ENCODE data around the gene NPHS1. TPM values are rescaled to one million over a fixed set of nuclear protein-coding genes. Genes with fewer than 3 reads are reported as not detected.
A peak's percentile ranks its signal among the peaks of the same experiment; 100 is the strongest.

The NPHS1 gene
- total and polyA plus RNA-seq, 2 of the 8 experiments (the other 6 are each of a cell fraction or from before 2014, with no cell fraction given): 1.3 to 1.4 TPM

DNA sequence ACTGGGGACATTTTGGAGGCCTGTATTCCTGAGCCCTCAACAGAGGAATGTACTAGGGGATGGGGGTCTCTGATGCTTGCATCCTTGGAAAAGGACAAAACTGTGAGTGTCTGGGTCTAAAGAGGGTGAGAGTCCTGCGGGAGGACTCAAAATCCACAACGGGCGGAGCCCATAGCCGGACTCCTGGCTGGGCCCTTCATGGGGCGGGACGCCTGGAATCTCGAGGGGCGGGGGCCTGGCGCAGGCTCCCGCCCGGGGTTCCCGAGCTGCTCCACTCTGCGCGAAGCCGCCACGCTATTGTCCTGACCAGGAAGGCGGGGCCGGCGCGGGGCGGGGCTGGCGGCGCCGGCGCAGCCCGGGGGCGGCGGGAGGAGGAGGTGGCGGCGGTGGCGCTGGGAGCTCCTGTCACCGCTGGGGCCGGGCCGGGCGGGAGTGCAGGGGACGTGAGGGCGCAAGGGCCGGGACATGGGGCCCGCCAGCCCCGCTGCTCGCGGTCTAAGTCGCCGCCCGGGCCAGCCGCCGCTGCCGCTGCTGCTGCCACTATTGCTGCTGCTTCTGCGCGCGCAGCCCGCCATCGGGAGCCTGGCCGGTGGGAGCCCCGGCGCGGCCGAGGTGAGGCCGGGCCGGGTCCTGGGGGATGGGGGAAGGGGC lies 16.0 kb upstream of the NPHS1 start, which contains the start of gene APLP1:
APLP1 (plus strand) TSS at position 403 of the 651 bp plus-strand sequence; CDS start at position 466, 63 bp downstream.
- H3K79me1 ChIP-seq (ENCODE audit: low read depth, low read length): no peaks in the 10 kb centered on the region
- 2% methylated on average over 24 of the region's 60 CpGs; no CpG with 5 or more reads in 1 of the 2 experiments for WGBS, 2 experiments (ENCODE audit: extremely low coverage in 1 of 2, insufficient coverage in 1 of 2, insufficient read length in 1 of 2, insufficient replicate concordance in 2 of 2, low coverage in 1 of 2, low lambda C conversion rate in 2 of 2, missing lambda C conversion rate in 1 of 2)
- no peak within 1 kb of the TSS; the same call in 1 of the 2 replicates for H4K8ac ChIP-seq (ENCODE audit: extremely low read depth, insufficient read depth, low read length)
- 0 out of 2 replicates have a peak within 1 kb of the TSS, but pooled peaks have one; percentile 61 for H2AFZ ChIP-seq (ENCODE audit: low read length)
- no peak within 1 kb of the TSS for H2BK12ac ChIP-seq (ENCODE audit: low read depth, low read length)
- ChIA-PET POLR2A (ENCODE audit: partially characterized antibody) (interaction anchor here (1.9 to 2.7 kb wide), 4 partner anchors 12 to 128 kb away, joined by 6 to 19 read pairs (median 9); partner anchors contain the start of gene KIRREL2), CTCF (ENCODE audit: partially characterized antibody) (interaction anchor here (0.5 to 3.2 kb wide), 4 partner anchors 12 to 174 kb away, joined by 3 to 15 read pairs (median 3); partner anchors contain the start of genes KIRREL2 and SYNE4)
- H4K20me1 ChIP-seq (replicated peaks in 1 of 2; ENCODE audit: control insufficient read depth in 1 of 2, insufficient read depth in 2 of 2, low read length in 2 of 2): peaks cover 0 to 2% of the 10 kb centered on the region in 2 experiments
- peak within 1 kb of the TSS; percentile 79 for H3K18ac ChIP-seq (ENCODE audit: extremely low read depth, low read length)
- no peak within 1 kb of the TSS for H2AK5ac ChIP-seq (ENCODE audit: low read depth, low read length)
- H3K4me3 ChIP-seq (ENCODE audit: extremely low read depth in 1 of 4, insufficient read depth in 2 of 4, low read depth in 3 of 4, low read length in 4 of 4): peak within 1 kb of the TSS; percentile 37 to 64 (median 53)
- no peak within 1 kb of the TSS for H3K9ac ChIP-seq (replicated peaks in 1 of 4; ENCODE audit: extremely low read depth in 1 of 4, low read depth in 3 of 4, low read length in 3 of 4)
- DNase-seq (ENCODE audit: low read depth in 1 of 2, low spot score in 2 of 2) (peak in 1 of 2 experiments; percentile 84), FAIRE-seq (no peak)
- H3K36me3 ChIP-seq (ENCODE audit: control insufficient read depth in 2 of 4, insufficient read depth in 4 of 4, low read length in 3 of 4): no peaks in the 10 kb centered on the region
- H2BK15ac ChIP-seq (ENCODE audit: low read length): 0 out of 2 replicates have a peak within 1 kb of the TSS, but pooled peaks have one; percentile 46
- H2BK5ac ChIP-seq (ENCODE audit: low read depth, low read length): no peak within 1 kb of the TSS
- H3K23me2 ChIP-seq (ENCODE audit: low read depth, low read length): peaks cover 9% of the 10 kb centered on the region; the same call in 1 of the 2 replicates
- H3K56ac ChIP-seq (replicated peaks; ENCODE audit: insufficient read length, low read depth, low read length): no peak within 1 kb of the TSS
- H3K4me1 ChIP-seq (replicated peaks in 1 of 4; ENCODE audit: control insufficient read depth in 3 of 4, insufficient read depth in 4 of 4, low read length in 3 of 4): peaks cover 0 to 12% (median 8%) of the 10 kb centered on the region in 4 experiments; a peak in 5 of 7 replicates
- no peaks in the 10 kb centered on the region for H3K79me2 ChIP-seq (ENCODE audit: control insufficient read depth in 1 of 2, insufficient read depth in 2 of 2, low read length in 2 of 2)
- no peak within 1 kb of the TSS for H2BK20ac ChIP-seq (ENCODE audit: low read length)
- no peaks in the 10 kb centered on the region for H3K9me3 ChIP-seq (ENCODE audit: insufficient read depth in 2 of 2, low read depth in 1 of 2, low read length in 1 of 2)
- H3K23ac ChIP-seq (ENCODE audit: insufficient read length): no peak within 1 kb of the TSS
- no peak within 1 kb of the TSS for H2BK120ac ChIP-seq (replicated peaks; ENCODE audit: low read depth, low read length)
- no peak within 1 kb of the TSS for H4K91ac ChIP-seq (replicated peaks; ENCODE audit: insufficient read length, low read length)
- H3K4me2 ChIP-seq (ENCODE audit: insufficient read depth in 1 of 2, low read depth in 2 of 2, low read length in 2 of 2): peak within 1 kb of the TSS; percentile 93 to 96
- H4K5ac ChIP-seq (ENCODE audit: insufficient read length, low read depth, low read length): peak within 1 kb of the TSS; percentile 9
- H3K4ac ChIP-seq (replicated peaks; ENCODE audit: insufficient read length, low read depth, low read length): no peak within 1 kb of the TSS
- no peak within 1 kb of the TSS for H3K14ac ChIP-seq (ENCODE audit: insufficient read length)
- H3K27ac ChIP-seq (ENCODE audit: low read depth, low read length): no peak within 1 kb of the TSS
- H3K27me3 ChIP-seq (replicated peaks in 1 of 4; ENCODE audit: control insufficient read depth in 3 of 4, extremely low read depth in 1 of 4, insufficient read depth in 3 of 4, low read length in 3 of 4): peaks cover 3 to 12% (median 9%) of the 10 kb centered on the region in 4 experiments
- TF ChIP-seq CBX5 (IDR thresholded peaks at IDR 0.05; ENCODE audit: low read depth, low read length) (no peak), CREB1 (IDR thresholded peaks at IDR 0.05) (no peak), HDAC2 (IDR thresholded peaks at IDR 0.05; ENCODE audit: borderline replicate concordance in 1 of 2, low read depth in 2 of 2, low read length in 2 of 2) (0 out of 4 replicates have a peak, but pooled peaks of 1 of the 2 experiments have one; percentile 22), EZH2 (IDR thresholded peaks at IDR 0.05; ENCODE audit: low read depth, low read length, severe bottlenecking) (no peak), SP2 (IDR thresholded peaks at IDR 0.05; ENCODE audit: low read length) (no peak), BACH1 (IDR thresholded peaks at IDR 0.05; ENCODE audit: low read length) (no peak), TBP (IDR thresholded peaks at IDR 0.05; ENCODE audit: low read depth, low read length) (no peak), SIN3A (conservative IDR thresholded peaks at IDR 0.05 in 1 of 2, IDR thresholded peaks at IDR 0.05 in 1 of 2; ENCODE audit: low read depth in 1 of 2, low read length in 2 of 2) (0 out of 4 replicates have a peak, but pooled peaks of 1 of the 2 experiments have one; percentile 17), SP4 (IDR thresholded peaks at IDR 0.05; ENCODE audit: low read length) (no peak), RBBP5 (IDR thresholded peaks at IDR 0.05; ENCODE audit: borderline replicate concordance, low read depth, low read length) (0 out of 2 replicates have a peak, but pooled peaks have one; percentile 14), SUZ12 (IDR thresholded peaks at IDR 0.05; ENCODE audit: low read length) (peak; percentile 42), KDM4A (IDR thresholded peaks at IDR 0.05; ENCODE audit: low read depth, low read length, severe bottlenecking) (peak; percentile 42)
